ENCODE measurements around the gene TPI1. TPM values are rescaled to one million over a fixed set of nuclear protein-coding genes. Genes with fewer than 3 reads are reported as not detected.

The TPI1 gene
- total RNA-seq, 1 experiment from 2014 or later, result 1,177 TPM

GRCh38 chr12:6902448-6902847 lies 35.1 kb downstream of the TPI1 start:
- Histone ChIP-seq H3K79me2 (ENCODE audit: insufficient read depth, low read length) (no peaks in the 10 kb centered on the region), H3K4ac (ENCODE audit: low read depth, low read length) (no peak overlapping the region), H4K20me1 (ENCODE audit: control insufficient read depth, insufficient read depth, insufficient read length) (peaks cover 2% of the 10 kb centered on the region), H3K27me3 (ENCODE audit: insufficient read depth, low read length) (no peaks in the 10 kb centered on the region), H3T11ph (ENCODE audit: low read length) (no peak overlapping the region), H3K14ac (ENCODE audit: insufficient read depth, low read length) (no peak overlapping the region), H2AFZ (ENCODE audit: low read length) (no peak overlapping the region), H3K18ac (ENCODE audit: insufficient read length, low read depth, low read length) (no peak overlapping the region), H2BK15ac (ENCODE audit: low read depth, low read length) (no peak overlapping the region), H3K27ac (ENCODE audit: insufficient read length, low read depth, low read length) (no peak overlapping the region), H2BK5ac (ENCODE audit: insufficient read length, low read length) (no peak overlapping the region), H2BK12ac (ENCODE audit: insufficient read length, low read depth, low read length) (no peak overlapping the region), H3K4me1 (ENCODE audit: insufficient read depth, low read length) (peaks cover 2% of the 10 kb centered on the region; the same call in 1 of the 2 replicates), H4K5ac (ENCODE audit: insufficient read length, low read depth, low read length) (no peak overlapping the region), H3K9ac (ENCODE audit: extremely low read depth, insufficient read length, low read length) (no peak overlapping the region), H4K91ac (ENCODE audit: insufficient read length, low read depth, low read length) (no peak overlapping the region), H3K23me2 (ENCODE audit: insufficient read length, low read depth, low read length, poor library complexity, severe bottlenecking) (peaks cover 3% of the 10 kb centered on the region), H2AK5ac (ENCODE audit: insufficient read length, low read length) (no peak overlapping the region), H3K56ac (ENCODE audit: insufficient read length, low read depth, low read length) (no peak overlapping the region), H2BK120ac (ENCODE audit: low read depth, low read length, poor library complexity, severe bottlenecking) (no peak overlapping the region), H4K8ac (replicated peaks; ENCODE audit: insufficient read length, low read depth, low read length) (no peak overlapping the region), H3K79me1 (ENCODE audit: insufficient read depth, low read depth, low read length, poor library complexity, severe bottlenecking) (no peaks in the 10 kb centered on the region), H3K23ac (ENCODE audit: insufficient read length, low read depth, low read length) (no peak overlapping the region), H3K4me2 (ENCODE audit: insufficient read depth, insufficient read length, low read length) (no peak overlapping the region), H2BK20ac (ENCODE audit: low read depth, low read length, poor library complexity, severe bottlenecking) (no peak overlapping the region), H3K9me3 (ENCODE audit: control insufficient read depth, low read depth, low read length) (no peaks in the 10 kb centered on the region)
- Mint-ChIP-seq H3K36me3 (ENCODE audit: insufficient read depth in 1 of 3, low read depth in 3 of 3) (no peaks in the 10 kb centered on the region), H3K9me3 (no peaks in the 10 kb centered on the region), H3K4me3 (no peak overlapping the region), H3K4me1 (peaks cover 4 to 14% of the 10 kb centered on the region in 2 experiments), H3K27me3 (ENCODE audit: low read depth) (peaks cover 2% of the 10 kb centered on the region; the same call in 1 of the 2 replicates), H3K27ac (no peak overlapping the region)
- no peak for TF ChIP-seq CTCF (conservative IDR thresholded peaks at IDR 0.05)
- DNase-seq, result no peak
- no CpG with 5 or more reads among the region's 4 CpGs for WGBS (ENCODE audit: extremely low coverage, insufficient read length, low lambda C conversion rate)
